ENCODE measurements around the gene PDE4B. TPM values are rescaled to one million over a fixed set of nuclear protein-coding genes. Genes with fewer than 3 reads are reported as not detected.

PDE4B gene
- total RNA-seq, 2 experiments from 2014 or later, result 42.2 to 71.2 TPM

- peaks cover 45% of the 10 kb centered on the region for H3K4me1 Mint-ChIP-seq
- CTCF ChIA-PET, result interaction anchor here (1.2 to 1.6 kb wide), 3 partner anchors 15 to 180 kb away, joined by 3 to 5 read pairs (median 4); no protein-coding TSS in a partner anchor
- H3K27ac Mint-ChIP-seq, result no peak overlapping the region
- DNase-seq (no peak), ATAC-seq (no peak)
- no peaks in the 10 kb centered on the region for H3K27me3 Mint-ChIP-seq
- no peaks in the 10 kb centered on the region for H3K9me3 Mint-ChIP-seq (ENCODE audit: low read depth)
- no peak overlapping the region for H3K4me3 Mint-ChIP-seq
- peaks cover 10% of the 10 kb centered on the region for H3K36me3 Mint-ChIP-seq
Observed at GRCh38 chr1:66266350-66266749, 473.7 kb downstream of the PDE4B start.

- no peak for DNase-seq
- Mint-ChIP-seq H3K36me3 (peaks cover 10% of the 10 kb centered on the region), H3K27me3 (no peaks in the 10 kb centered on the region), H3K4me1 (peaks cover 45% of the 10 kb centered on the region), H3K4me3 (no peak overlapping the region), H3K27ac (no peak overlapping the region), H3K9me3 (ENCODE audit: low read depth) (no peaks in the 10 kb centered on the region)
- ATAC-seq, result no peak
- CTCF ChIA-PET, result interaction anchor here (1.2 to 1.6 kb wide), 3 partner anchors 15 to 180 kb away, joined by 3 to 5 read pairs (median 4); no protein-coding TSS in a partner anchor
Observed at GRCh38 chr1:66266756-66267155, 474.1 kb downstream of the PDE4B start.

DNA sequence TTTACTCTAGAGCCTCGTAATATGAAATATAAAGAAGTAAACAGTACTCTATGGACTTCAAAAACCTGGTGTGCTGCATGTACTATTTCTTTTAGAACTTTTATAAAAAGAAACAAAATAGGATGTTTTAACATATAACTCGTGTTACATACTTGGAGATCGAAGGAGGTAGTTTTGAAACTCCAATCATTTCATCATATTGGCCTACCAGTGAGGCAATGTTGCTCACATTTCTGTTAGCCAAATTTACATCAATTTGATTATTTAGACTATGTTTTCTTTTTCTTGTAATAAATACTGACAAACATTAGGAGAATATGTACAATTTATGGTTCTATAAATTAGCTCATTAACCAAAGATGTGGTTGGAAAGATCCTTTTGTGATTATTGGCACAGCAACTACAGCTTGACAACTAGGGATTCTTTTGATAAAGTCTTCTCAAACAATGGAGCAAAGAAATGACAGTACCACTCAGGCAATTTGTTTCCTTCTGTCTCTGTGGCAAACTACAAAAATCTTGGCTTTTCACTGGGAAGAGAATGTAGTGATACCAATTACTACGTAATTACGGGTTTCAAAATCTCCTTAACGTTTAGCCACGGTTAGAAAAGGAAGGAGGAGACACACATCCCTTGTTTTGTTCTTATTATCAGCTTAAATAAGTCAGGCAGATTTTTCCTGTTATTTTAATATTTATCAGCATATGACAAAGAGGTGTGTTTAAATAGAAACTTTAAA lies 474.7 kb downstream of the PDE4B start:
- DNase-seq (no peak), ATAC-seq (no peak)
- Mint-ChIP-seq H3K4me1 (peaks cover 48% of the 10 kb centered on the region), H3K27me3 (no peaks in the 10 kb centered on the region), H3K9me3 (ENCODE audit: low read depth) (no peaks in the 10 kb centered on the region), H3K36me3 (peaks cover 10% of the 10 kb centered on the region), H3K4me3 (no peak overlapping the region), H3K27ac (no peak overlapping the region)
- CTCF ChIA-PET, result interaction anchor here (1.2 to 1.5 kb wide), 8 partner anchors 10 to 179 kb away, joined by 3 to 6 read pairs (median 4); no protein-coding TSS in a partner anchor

DNA sequence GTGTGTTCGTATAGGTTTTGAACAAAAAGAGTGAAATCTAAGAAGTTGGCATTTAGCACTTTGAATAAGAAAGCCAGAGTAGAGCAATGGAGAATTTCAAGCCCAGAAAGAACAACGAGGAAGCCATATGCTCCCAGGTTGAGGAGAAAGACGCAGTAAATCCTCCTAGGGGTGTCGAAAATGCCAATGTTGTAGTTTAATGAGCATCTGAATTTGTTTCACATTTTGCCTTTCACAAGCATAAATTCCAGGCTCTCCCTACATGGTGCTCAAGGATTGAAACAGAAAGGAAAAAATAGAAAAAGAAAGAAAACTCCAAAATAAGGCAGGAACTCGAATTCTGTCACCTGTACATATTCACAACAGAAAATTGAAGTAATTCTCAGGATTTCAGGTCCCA lies 476.5 kb downstream of the PDE4B start:
- peaks cover 51% of the 10 kb centered on the region for H3K4me1 Mint-ChIP-seq
- H3K27ac Mint-ChIP-seq, result no peak overlapping the region
- H3K9me3 Mint-ChIP-seq (ENCODE audit: low read depth), result no peaks in the 10 kb centered on the region
- H3K4me3 Mint-ChIP-seq, result no peak overlapping the region
- ATAC-seq (no peak), DNase-seq (no peak)
- CTCF ChIA-PET, result interaction anchor here (1.4 kb wide), 2 partner anchors 12 to 177 kb away, joined by 5 read pairs; no protein-coding TSS in a partner anchor
- H3K36me3 Mint-ChIP-seq, result peaks cover 9% of the 10 kb centered on the region
- H3K27me3 Mint-ChIP-seq, result no peaks in the 10 kb centered on the region

DNA sequence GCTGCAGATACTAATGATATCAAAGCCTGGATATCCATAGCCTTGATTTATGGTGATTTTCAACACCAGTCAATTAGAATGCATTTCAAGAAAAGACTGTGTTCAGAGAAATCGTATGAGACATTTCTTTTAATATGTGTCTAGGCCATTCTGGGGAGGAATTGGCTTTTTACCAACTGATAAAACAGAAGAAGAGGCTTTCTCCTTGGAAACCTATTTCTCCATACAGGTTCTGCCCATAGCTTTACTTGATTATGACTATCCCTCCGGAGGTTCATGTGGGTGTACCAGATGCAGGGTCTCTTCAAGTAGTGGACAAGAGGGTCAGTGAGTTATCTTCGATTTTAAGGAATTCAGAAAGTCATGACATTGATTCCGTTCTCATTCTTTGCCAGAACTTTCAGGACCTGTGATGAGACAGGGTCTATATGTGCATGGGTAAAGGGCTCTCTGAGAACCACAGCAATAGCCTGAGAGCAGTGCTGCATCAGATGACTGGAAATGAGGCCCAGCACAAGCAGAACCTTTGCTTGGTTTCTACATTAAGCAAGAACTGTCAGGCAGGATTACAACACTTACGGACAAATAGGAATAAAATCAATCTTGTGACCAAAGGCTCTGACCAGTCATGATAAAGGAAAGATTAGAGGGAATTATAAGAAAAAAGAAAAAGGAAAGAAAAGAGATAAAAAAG lies 477.6 kb downstream of the PDE4B start:
- no peak overlapping the region for H3K4me3 Mint-ChIP-seq
- H3K4me1 Mint-ChIP-seq, result peaks cover 59% of the 10 kb centered on the region
- ATAC-seq, result no peak
- no peak for DNase-seq
- H3K27me3 Mint-ChIP-seq, result no peaks in the 10 kb centered on the region
- no peak overlapping the region for H3K27ac Mint-ChIP-seq
- peaks cover 10% of the 10 kb centered on the region for H3K36me3 Mint-ChIP-seq
- H3K9me3 Mint-ChIP-seq (ENCODE audit: low read depth), result no peaks in the 10 kb centered on the region
- CTCF ChIA-PET, result interaction anchor here (1.4 to 1.5 kb wide), 2 partner anchors 11 to 24 kb away, joined by 3 to 4 read pairs; no protein-coding TSS in a partner anchor

DNA sequence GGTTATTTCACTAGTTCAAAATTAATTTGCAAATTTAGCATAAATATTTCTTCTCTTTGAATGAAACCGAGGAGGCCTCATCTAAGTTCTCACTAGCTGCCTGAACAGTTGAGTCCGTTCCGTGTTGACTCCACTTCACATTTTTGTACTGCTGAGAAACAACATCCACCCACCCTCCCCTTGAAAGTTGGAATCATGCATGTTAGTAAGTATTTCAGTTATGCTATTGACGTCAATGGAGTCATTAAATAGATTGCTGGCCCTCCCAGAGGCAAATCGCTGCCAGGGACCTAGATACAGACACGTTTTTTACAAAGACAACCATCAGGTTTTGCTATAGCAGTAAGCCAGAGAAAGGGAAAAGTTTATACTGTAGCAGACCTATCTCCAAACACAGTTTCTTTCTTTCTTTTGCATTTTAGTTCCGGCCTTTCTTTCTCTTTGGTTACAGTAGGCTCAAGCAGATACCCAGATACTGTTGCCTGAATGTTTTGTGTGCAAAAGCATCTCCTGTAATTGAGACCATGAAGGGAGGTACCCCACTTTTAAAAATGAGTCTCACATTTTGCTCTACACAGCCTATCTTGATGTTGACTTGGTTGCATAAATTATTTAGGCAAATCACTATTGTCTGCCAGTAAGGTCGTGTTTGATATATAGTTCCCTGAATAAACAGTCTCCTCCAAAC lies 478.7 kb downstream of the PDE4B start:
- DNase-seq (no peak), ATAC-seq (no peak)

GRCh38 chr1:66271904-66272254 lies 479.2 kb downstream of the PDE4B start:
- peaks cover 8% of the 10 kb centered on the region for H3K36me3 Mint-ChIP-seq
- ATAC-seq, result no peak
- peak overlapping the region; percentile 26 for H3K27ac Mint-ChIP-seq
- CTCF ChIA-PET, result interaction anchor here (1.1 to 1.5 kb wide), 4 partner anchors 11 to 22 kb away, joined by 3 to 5 read pairs (median 4); no protein-coding TSS in a partner anchor
- no peaks in the 10 kb centered on the region for H3K27me3 Mint-ChIP-seq
- H3K4me1 Mint-ChIP-seq, result peaks cover 59% of the 10 kb centered on the region
- H3K4me3 Mint-ChIP-seq, result no peak overlapping the region
- no peak for DNase-seq
- H3K9me3 Mint-ChIP-seq (ENCODE audit: low read depth), result no peaks in the 10 kb centered on the region

More for the DNA sequence above, 478.7 kb downstream of the PDE4B start:
- Mint-ChIP-seq H3K9me3 (ENCODE audit: low read depth) (no peaks in the 10 kb centered on the region), H3K4me3 (no peak overlapping the region), H3K27me3 (no peaks in the 10 kb centered on the region), H3K36me3 (peaks cover 10% of the 10 kb centered on the region), H3K4me1 (peaks cover 59% of the 10 kb centered on the region), H3K27ac (peak overlapping the region; percentile 26)
- CTCF ChIA-PET, result interaction anchor here (1.1 to 1.5 kb wide), 3 partner anchors 12 to 23 kb away, joined by 3 to 5 read pairs (median 4); no protein-coding TSS in a partner anchor

DNA sequence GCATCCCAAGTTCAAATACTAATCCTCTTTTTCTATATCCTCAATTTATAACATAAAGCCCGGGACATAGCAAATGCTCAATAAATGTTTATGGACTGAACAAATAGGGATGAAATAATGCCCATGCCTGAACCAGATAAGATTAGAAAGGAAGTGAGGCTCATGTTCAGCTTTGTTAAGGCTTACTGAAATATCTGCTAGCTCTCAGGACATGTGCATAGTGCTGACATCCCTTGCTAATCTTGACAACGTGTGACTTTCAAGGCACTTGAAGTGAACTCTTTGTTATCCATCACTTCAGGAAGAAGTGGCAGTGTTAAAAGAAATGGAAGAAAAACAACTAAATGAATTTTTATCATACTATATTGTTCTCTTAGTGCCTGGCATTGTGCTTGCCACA lies 481.0 kb downstream of the PDE4B start:
- no peaks in the 10 kb centered on the region for H3K9me3 Mint-ChIP-seq (ENCODE audit: low read depth)
- no peak for DNase-seq
- CTCF ChIA-PET, result interaction anchor here (0.9 to 3.2 kb wide), 12 partner anchors 14 to 173 kb away, joined by 3 to 18 read pairs (median 8); no protein-coding TSS in a partner anchor
- H3K36me3 Mint-ChIP-seq, result peaks cover 12% of the 10 kb centered on the region
- H3K4me1 Mint-ChIP-seq, result peaks cover 73% of the 10 kb centered on the region
- no peak for ATAC-seq
- no peak overlapping the region for H3K27ac Mint-ChIP-seq
- no peaks in the 10 kb centered on the region for H3K27me3 Mint-ChIP-seq
- no peak overlapping the region for H3K4me3 Mint-ChIP-seq

DNA sequence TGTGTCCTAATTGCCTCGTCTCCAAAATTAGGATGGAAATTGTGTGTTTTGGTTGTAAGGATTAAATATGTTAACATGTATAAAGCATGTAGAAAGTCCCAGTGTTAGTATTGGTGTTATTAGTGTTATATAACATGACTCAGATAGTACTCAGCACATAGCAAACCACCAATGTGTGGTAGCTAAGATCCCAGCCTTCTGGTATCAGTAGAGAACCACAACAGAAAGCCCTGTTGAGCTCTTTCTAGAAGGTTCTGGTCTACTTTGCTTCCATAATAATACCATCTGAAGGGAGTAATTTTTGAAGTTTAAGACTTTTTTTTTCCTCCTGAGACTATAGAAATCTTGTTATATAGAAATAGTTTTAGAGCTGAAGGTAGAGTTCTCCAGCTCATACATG lies 481.9 kb downstream of the PDE4B start:
- peak; percentile 52 for ATAC-seq
- peaks cover 13% of the 10 kb centered on the region for H3K36me3 Mint-ChIP-seq
- no peaks in the 10 kb centered on the region for H3K9me3 Mint-ChIP-seq (ENCODE audit: low read depth)
- no peak overlapping the region for H3K4me3 Mint-ChIP-seq
- peak; percentile 64 for DNase-seq
- H3K27ac Mint-ChIP-seq, result peak overlapping the region; percentile 62
- CTCF ChIA-PET, result interaction anchor here (0.7 to 3.2 kb wide), 15 partner anchors 15 to 172 kb away, joined by 3 to 18 read pairs (median 7); no protein-coding TSS in a partner anchor
- H3K4me1 Mint-ChIP-seq, result peaks cover 80% of the 10 kb centered on the region
- no peaks in the 10 kb centered on the region for H3K27me3 Mint-ChIP-seq

GRCh38 chr1:66275083-66275482 lies 482.4 kb downstream of the PDE4B start:
- DNase-seq (no peak), ATAC-seq (peak; percentile 59)
- Mint-ChIP-seq H3K27me3 (no peaks in the 10 kb centered on the region), H3K4me1 (peaks cover 85% of the 10 kb centered on the region), H3K36me3 (peaks cover 15% of the 10 kb centered on the region), H3K9me3 (ENCODE audit: low read depth) (no peaks in the 10 kb centered on the region), H3K4me3 (peak overlapping the region; percentile 52), H3K27ac (peak overlapping the region; percentile 79)
- CTCF ChIA-PET, result interaction anchor here (0.7 to 3.2 kb wide), 13 partner anchors 18 to 171 kb away, joined by 3 to 18 read pairs (median 11); no protein-coding TSS in a partner anchor

DNA sequence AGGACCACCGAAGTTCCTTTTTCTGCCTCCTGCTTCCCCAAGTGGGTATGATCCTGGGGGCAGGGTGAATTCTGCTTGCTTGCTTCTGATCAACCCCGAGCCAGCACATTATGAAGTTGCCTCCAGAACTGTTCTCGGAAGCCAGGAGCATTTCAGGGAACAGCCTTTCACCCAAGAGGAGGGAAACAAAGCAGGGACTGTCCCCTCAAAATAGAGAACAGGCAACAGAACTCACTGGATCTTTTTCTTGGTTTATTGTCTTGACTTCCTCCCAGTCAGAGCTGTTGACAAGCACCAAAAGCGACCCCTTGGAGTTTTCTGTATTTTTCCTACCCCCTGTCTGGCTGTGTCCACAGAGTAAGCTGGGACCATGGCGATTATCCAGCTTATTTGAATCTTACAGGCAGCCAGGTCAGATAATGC lies 482.9 kb downstream of the PDE4B start:
- Mint-ChIP-seq H3K27me3 (no peaks in the 10 kb centered on the region), H3K4me3 (peak overlapping the region; percentile 52), H3K4me1 (peaks cover 88% of the 10 kb centered on the region), H3K36me3 (peaks cover 17% of the 10 kb centered on the region), H3K27ac (peak overlapping the region; percentile 79), H3K9me3 (ENCODE audit: low read depth) (no peaks in the 10 kb centered on the region)
- no peak for DNase-seq
- ATAC-seq, result peak; percentile 2
- CTCF ChIA-PET, result interaction anchor here (0.6 to 3.2 kb wide), 16 partner anchors 11 to 228 kb away, joined by 3 to 18 read pairs (median 7); no protein-coding TSS in a partner anchor

DNA sequence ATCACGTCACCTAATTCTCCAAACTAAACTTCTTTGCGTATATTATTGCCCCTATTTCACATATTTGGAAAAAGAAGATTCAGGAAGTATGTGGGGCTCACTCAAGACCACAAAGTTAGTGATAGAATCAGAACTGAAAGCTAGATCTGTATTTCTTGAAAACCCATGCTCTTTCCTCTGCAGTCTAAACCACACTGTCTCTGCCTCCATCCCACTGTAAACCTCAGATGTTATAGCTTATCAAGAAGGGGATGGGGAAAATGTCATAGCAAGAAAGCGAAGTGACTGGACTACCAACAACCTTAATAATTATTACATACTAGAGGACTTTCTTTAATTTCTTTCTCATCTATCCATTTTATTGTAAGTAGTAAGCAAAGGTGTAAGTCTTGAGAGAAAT lies 483.5 kb downstream of the PDE4B start:
- H3K36me3 Mint-ChIP-seq, result peaks cover 17% of the 10 kb centered on the region
- H3K27me3 Mint-ChIP-seq, result no peaks in the 10 kb centered on the region
- no peaks in the 10 kb centered on the region for H3K9me3 Mint-ChIP-seq (ENCODE audit: low read depth)
- peak overlapping the region; percentile 79 for H3K27ac Mint-ChIP-seq
- CTCF ChIA-PET, result interaction anchor here (0.6 to 3.2 kb wide), 14 partner anchors 11 to 228 kb away, joined by 3 to 18 read pairs (median 6); no protein-coding TSS in a partner anchor
- peak; percentile 77 for DNase-seq
- peaks cover 93% of the 10 kb centered on the region for H3K4me1 Mint-ChIP-seq
- peak; percentile 81 for ATAC-seq
- H3K4me3 Mint-ChIP-seq, result peak overlapping the region; percentile 52
